Measurements from ENCODE around the gene WDR37.

DNA sequence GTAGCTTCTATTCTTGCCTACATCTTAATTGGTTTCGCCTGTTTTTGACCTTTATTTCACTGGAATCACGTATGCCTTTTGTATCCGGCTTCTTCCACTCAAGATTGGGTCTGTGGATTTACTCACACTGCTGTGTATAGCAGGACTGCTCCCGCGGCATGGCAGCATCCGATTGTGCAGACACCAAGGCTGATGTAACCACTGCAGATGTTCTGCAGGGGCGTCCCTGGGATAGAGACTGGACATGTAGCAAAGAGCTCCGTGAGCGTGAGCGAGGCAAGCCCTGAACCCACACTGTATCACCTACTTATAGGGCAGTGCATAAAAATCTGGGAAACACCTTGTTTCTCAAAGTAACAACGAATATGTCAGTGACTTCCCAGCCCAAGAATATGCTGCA, 19.1 kb upstream of the WDR37 start:
- no peak for TF ChIP-seq POLR2A (IDR thresholded peaks at IDR 0.05)
- TF ChIP-seq POLR2AphosphoS5 (IDR thresholded peaks at IDR 0.05) = no peak
- TF ChIP-seq, protein P1, sequence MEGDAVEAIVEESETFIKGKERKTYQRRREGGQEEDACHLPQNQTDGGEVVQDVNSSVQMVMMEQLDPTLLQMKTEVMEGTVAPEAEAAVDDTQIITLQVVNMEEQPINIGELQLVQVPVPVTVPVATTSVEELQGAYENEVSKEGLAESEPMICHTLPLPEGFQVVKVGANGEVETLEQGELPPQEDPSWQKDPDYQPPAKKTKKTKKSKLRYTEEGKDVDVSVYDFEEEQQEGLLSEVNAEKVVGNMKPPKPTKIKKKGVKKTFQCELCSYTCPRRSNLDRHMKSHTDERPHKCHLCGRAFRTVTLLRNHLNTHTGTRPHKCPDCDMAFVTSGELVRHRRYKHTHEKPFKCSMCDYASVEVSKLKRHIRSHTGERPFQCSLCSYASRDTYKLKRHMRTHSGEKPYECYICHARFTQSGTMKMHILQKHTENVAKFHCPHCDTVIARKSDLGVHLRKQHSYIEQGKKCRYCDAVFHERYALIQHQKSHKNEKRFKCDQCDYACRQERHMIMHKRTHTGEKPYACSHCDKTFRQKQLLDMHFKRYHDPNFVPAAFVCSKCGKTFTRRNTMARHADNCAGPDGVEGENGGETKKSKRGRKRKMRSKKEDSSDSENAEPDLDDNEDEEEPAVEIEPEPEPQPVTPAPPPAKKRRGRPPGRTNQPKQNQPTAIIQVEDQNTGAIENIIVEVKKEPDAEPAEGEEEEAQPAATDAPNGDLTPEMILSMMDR (IDR thresholded peaks at IDR 0.05 in 8 of 11, conservative IDR thresholded peaks at IDR 0.05 in 3 of 11) = no peak
